A204.1 (cell line): ENCODE measurements around the gene MED10.
"Not testable (repeated sequence)": the region's sequence is repeated elsewhere in the genome, so short reads cannot be mapped to it uniquely, and the experiment has no call there.

Source experiments
- FAIRE-seq: peaks from 2 replicates; lab custom pipeline; 2012; peaks lifted over from hg19 to GRCh38; lab: Jason Lieb, UNC

Gene MED10

DNA sequence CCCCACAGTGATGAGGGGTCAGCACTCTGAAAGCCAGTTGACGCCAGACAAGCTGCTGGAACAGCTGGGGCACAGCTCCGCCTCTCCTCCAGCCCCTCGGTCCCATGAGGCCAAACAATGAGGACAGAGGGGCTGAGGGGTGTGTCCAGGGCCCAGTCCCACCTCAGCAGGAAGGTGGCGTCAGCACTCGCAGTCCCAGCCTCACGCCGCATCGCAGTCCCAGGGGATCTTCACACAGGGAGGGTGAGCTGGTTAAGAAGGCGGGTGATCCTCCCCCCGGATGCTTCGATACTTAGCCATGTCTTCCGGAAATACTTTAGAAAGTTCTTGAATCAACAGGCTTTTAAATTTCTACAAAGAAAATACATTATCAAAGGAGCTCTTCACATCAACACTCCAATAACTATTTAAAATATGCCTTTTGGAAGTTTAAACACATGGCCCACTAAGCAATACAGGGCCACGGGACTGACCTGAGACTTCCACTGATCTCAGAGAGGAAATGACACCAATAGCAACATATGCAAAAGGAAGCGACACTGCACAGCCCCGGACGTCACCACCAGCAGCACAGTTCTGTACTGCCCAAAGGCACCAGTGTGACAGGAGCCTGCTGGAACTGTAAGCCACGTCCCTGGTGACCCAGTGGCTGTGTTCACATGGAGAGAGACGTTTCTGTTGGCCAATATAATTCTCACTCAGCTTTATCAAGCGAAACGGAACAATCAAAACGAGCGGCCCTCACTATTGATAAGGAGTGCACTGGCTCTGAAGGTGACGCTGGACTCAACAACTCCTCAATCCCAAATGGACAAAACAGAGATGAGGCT lies 5.9 kb downstream of the MED10 start:
- FAIRE-seq: no peak

DNA sequence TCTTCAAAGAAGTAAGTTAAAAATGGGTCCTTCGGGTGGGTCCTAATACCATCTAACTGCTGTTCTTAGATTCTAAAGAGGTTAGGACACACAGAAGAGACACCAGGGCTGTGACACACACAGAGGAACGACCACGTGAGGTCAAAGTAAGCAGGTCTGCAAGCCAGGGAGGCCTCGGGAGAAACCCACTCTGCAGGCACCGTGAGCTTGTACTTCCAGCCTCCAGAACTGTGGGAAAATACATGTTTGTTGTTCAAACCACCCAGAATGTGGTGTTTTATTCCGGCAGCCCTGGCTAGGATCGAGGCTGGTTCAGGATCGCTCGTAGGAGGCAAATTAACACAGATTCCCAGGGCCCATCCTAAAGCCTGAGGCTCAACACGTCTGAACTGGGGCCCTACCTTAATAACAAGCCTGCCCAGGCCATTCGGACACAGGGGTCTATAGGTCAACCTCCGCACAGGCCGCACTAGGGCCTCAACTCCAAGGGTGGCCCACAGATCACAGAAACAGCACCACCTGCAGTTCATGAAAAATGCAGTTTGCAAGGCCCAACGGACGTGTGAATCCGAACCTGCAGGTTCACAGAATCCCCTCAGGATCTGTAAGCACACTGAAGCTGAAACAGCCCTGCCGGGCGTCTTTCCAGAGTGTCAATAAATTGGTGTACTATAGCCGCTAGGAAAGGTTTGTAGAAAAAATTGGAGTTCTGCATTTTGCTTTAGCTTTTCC lies 7.1 kb downstream of the MED10 start:
- FAIRE-seq: no peak

DNA sequence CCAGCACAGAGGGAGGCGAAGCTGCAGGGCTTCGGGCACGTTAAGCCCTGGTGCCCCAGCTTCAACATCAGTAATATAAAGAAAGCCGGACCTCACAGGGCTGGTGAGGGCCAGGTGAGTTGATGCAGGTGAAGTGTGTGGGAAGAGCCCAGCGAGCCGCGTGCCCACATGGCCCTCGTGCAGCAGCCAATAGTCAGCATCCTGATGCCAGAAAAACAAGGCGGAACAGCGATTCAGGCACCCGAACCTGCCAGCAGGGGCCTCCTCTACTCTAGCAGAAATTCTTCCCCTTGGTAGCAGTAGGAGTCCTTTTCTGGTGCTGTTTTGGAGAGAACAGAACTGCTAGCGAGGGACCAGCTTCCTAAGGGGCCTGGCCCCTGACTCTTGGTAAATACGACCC lies 7.8 kb downstream of the MED10 start:
- FAIRE-seq: no peak

DNA sequence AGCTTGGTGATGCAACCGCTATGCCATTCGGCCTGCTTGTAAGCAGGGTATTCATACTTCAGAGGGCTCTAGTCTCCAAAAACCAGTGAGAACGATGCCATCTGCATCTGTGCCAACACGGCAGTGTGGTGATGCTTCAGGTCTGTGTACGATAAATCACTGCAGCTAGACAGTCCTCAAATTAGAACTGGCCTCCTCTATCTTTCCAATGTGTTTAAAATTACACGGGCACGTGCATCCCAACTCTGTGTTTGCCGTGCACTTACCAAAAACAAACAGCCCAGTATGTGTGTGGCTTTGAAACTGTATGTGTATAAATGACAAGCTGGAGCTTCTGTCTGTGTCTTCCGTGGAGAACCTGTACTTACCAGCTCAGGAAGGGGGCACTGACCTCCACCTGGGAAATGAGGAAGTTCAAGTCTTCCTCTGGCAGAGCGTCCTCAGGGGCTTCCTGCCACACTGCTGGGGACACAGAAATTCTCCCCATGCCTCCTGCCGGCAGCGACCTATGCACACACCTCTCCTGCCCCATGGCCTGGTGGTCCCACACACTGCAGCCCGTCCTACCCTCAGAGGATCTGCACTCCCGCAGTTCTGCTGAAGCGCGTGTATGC lies 12.3 kb downstream of the MED10 start:
- FAIRE-seq: no peak

DNA sequence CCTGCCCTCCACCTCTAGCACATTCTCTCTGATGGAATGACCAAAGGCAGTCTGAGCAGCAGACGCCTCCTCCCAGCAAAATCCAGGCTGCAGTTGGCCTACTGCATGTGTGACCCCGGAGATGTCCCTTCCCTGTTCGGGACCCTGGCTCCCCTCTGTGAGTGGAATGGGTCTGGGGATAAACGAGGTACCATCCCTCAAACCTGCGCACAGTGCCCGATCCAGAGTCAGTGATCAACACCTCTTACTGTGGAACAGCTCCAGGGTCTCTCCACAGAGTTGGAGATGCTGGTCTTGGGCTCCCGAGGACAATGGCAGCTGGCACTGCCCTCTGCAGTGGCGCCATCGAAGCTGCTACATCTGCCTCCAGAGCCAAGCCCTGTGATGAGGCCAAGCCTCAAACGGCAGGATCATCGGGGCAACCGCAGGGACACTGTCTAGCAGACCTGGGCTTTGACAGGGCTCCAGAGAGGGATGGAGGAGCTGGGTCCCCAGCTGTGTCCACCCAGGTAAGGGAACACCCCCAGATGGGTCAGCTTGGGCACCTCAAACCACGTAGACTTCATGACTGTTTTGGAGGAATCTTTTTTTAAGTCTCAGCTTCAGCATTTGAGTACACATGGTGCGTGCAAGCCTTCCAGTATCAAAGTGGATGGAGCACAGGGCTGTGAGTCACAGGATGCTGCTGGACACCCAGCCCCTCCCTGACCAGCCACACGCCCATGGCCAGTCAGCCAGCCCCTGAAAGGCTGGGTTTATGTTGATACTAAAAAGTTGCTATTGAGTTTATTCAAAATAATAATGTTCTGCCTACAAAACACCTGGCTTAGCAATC lies 13.0 kb downstream of the MED10 start:
- no peak for FAIRE-seq

DNA sequence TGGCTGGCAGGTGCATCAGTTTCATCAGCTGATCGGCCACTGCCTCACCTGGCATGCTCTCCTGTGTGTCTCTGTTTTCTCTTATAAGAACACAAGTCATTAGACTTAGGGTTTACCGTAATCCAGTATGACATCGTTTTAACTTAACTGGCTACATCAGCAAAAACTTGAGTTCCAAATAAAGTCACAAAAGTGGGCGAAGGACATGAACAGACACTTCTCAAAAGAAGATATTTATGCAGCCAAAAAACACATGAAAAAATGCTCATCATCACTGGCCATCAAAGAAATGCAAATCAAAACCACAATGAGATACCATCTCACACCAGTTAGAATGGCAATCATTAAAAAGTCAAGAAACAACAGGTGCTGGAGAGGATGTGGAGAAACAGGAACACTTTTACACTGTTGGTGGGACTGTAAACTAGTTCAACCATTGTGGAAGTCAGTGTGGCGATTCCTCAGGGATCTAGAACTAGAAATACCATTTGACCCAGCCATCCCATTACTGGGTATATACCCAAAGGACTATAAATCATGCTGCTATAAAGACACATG lies 14.8 kb downstream of the MED10 start:
- FAIRE-seq: not testable (repeated sequence)

DNA sequence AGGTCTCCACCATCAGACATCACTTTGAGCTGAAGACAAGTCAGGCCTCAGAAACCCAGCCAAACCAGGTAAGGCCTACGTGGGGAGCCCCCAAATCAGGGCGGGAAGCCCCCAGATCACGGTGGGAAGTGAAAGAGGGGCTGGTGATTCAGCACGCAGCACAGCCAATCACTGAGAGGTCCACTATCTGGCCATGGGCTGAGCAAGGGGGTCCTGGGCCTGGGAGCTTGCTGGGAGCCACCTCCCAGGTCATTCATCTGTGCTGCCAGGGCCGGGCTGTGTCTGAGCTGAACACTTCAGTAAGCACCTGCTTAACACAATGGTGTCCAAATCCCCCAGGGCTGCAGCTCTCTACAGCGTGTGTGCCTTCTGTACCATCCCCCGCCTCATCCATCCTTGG lies 15.5 kb downstream of the MED10 start:
- FAIRE-seq: no peak

DNA sequence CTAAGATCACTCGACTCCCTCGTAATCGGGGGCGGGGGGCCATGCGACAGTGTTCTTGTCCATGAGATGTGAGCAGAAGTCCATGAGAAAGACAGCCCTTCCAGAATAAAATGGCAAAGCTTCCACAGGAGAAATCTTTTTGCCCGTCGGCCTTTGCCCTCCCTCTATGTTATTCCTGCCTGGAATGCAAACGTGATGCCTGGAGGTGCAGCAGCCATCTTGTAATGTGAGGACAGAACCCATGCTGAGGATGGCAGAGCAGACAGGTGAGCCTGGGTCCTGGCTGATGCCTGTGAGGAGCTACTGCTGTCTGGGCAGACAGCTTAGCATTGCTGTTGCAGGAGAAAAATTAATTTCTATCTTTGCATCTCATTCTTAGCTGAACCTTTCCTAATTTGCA lies 17.2 kb downstream of the MED10 start:
- FAIRE-seq: no peak

DNA sequence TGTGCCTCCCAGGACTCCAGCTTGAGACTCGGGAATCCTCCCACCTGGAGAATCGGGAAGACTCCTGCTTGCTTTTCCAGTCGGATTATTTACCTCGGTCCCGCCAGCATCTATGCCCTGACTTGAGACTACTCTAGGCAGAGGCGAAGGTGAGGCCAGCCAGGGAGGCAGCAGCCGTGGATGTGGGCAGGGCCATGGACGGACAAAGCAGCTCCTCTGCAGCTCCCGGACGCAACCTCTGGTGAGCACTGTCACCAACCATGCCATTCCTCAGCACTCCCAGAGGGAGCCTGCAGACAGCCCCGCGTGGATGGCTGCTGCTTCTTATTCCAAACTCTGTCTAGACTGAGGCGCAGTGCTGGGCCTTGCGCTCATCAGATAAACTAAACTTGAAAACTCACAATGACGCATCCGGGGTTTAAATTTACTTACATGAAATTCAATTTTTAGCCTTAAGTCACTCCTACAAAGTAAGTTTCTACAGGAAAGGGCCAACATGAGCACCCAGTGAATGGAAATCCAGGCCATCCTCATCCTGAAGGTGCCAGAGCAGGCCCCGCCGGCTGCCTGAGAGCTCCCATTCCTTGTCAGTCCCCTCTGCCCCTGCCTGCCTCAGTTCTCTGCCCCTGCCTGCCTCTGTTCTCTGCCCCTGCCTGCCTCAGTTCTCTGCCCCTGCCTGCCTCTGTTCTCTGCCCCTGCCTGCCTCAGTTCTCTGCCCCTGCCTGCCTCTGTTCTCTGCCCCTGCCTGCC lies 17.8 kb downstream of the MED10 start:
- FAIRE-seq: no peak

DNA sequence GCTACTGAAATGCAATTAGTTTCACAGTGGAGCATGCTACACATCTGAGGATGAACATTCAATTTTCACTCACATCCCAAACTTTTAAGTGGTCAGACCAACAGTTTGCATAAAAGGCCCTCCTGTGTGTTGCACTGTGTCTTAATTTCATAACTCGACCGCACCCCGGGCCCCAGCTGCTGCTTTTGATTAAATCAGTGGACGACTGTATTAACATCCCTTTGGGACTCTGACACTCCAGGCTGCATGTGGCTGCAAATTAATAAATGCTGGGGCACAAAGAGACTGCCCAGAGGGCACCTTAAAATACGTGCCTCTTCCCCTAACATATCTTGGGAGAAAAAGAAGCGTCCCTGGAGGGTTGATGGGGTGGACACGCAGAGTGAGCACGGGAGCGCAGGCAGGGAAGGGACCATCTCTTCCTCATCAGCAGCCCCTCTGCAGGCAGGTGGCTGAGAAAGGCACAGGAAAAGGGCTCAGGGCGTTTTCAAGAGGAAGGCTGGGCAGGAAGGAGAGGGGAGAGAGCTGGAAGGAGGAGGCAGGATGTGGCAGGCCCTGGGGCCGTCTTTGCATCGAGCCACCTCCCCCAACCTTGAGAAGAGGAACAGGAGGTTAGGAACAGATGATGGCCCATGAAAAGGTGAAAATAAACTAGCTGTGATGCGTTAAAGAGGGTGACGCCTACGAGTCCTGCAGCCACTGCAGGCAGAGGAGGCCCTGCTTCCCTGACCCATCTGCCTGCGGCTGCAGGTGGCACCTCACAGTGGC lies 18.6 kb downstream of the MED10 start:
- no peak for FAIRE-seq

DNA sequence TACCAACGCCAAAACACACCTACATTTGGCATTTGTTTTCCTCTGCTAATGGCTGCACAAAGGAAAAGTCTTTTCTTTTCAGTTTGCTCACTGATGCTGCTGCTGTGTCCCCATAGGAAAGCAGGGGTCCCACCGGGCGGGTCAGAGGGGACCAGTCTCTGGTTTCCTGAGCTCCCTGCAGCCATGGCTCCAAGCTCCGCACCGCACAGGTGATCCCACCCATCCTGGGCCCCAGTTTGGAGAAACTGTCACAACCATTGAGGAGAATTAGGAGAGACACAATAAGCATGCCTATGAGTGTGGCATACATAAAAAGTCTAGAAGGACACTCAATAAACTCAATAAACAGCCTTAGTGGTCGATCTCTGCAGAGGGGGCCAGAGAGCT lies 19.9 kb downstream of the MED10 start:
- FAIRE-seq: no peak

DNA sequence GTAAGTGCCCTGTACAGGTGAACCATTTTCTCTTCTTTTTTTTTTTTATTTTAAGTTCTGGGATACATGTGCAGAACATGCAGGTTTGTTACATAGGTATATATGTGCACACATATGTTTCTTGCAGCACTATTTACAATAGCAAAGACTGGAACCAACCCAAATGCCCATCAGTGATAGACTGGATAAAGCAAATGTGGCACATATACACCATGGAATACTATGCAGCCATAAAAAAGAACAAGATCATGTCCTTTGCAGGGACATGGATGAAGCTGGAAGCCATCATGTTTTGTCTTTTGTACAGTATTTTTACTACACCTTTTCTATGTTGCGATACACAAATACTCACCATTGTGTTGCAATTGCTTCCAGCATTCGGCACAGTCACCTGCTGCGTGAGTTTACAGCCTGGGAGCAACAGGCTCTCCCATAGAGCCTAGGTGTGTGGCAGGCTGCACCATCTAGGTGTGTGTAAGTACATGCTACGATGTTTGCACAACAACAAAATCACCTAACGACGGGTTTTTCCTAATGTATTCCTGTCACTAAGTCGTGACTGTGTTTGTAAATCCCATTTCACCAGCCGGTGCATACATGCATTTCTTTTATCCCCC lies 20.4 kb downstream of the MED10 start:
- not testable (repeated sequence) for FAIRE-seq

DNA sequence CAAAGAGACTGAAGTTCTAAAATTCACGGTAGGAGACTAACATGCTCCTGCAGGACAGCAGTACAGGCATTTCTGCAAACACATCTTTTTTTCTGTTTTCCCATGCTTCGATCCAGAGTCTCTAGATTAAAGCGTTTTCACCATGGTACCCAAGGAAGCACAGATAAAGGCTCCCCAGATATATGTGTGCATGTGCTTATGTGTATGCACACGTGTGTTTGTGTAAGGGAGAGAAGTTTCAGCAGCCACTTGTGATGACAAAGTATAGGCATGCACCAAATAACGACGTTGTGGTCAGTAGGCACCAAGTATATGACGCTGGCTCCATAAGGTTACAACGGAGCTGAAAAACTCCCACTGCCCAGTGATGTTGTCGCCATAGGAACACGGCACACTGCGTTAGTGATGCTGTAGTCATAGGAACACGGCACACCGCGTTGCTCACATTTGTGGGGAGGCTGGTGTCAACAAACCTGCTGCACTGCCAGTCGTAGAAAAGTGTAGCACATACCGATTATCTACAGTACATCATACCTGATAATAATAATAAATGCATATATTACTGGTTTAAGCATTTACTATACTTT lies 21.7 kb downstream of the MED10 start:
- no peak for FAIRE-seq

DNA sequence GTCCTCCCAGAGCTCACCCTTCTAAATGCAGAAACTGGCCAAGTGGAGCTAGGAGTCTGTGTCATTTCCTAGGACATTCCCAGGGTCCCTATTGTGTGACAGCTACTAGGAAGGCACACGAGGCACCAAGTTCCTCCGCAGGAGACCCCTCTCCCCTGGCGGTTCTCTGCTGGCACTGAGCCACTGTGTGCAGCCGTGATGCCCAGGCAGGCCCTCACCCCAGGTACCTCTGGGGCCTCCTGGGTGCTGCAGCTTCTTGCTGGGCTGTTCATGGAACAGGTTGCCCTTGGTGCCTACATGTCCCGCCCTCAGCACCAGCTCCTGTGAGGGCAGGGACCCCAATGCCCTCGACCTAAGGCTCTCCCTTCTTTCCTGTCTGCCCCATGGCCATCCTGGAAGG lies 23.1 kb downstream of the MED10 start:
- no peak for FAIRE-seq

DNA sequence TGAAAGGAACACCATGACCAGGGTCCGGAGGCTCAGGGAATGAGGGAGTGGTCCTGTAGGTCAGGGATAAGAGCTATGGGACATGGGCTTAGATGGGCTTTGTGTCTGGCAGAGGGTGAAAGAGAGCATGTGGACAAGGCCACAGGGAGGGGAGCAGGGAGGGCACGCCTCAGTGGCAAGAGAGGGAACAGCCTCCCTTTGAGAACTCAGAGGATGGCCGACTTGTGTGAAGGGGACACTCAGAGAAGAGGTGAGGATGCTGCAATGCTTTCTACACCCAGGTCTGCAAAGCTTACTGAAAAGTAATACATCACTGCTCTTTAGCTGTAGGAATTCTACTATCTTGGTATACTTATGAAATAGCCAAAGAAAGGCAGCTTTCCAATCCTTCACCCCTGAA lies 23.5 kb downstream of the MED10 start:
- no peak for FAIRE-seq

DNA sequence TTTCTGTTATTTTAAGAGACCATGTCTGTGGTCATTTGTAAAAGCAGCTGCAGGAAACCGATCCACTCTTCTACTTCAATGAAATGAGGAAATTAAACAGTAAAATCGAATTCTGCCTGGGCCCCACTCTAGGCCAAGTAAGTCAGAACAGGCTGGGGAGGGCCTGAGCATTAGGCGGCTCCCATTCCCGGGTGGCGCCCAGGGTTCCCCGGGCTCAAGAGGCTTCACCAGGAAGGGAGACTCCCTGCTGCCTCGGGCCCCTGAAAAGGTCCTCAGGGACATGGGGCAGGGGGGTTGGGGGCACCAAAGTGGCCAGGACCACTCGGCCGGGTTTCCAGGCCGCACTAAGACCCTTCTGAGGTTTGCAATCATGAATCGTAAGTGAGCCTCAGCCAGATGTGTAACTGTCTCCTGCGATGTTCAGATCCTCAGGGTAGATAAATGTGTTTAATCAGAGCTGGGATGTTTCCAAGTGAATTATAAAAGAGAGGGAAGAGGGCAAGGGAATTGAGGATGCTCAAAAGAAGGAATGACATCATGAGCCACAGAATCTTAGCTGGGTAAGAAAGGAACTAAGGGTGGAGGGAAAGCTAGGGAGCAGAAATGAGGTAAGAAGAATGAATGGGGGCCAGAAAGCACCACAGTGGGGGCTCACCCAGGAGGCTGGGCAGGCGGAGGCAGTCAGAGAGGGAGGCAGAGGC lies 24.6 kb downstream of the MED10 start:
- no peak for FAIRE-seq

DNA sequence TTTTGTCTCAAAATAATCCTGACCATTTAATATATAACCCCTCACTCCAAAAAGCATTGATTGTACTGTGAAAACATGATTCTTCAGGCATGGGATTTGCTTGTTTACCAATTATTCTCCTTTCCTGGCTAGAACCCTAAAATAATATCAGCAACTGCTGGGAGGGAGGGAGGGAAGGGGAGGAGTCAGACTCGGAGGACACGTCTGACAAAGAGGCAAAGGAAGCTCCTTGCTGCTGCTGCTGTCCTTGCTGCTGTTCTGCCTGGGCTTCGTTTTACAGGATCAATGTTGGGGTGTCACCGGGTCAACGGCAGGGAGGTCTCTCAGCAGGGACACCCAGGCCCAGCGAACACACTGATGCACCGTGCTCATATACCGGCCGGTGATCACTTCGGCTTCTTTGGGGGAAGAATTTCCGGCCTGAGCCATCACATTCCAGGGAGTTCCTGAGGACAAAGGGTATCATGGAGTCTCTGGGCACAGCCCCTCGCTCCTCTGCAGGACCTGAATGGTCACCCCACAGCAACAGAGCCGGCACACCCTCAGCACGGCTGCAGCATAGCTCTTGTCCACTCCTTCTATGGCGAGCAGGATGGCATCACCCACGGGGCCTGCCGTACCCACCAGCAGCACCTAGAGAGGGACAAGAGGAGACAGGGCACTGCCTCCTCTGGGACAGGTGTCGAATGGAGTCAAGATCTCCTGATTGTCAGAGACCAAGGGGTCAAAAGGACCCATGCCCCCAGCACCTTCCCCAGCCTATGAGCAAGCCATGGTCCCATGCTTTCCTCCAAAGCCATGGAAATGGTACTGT lies 27.9 kb downstream of the MED10 start:
- FAIRE-seq: no peak

DNA sequence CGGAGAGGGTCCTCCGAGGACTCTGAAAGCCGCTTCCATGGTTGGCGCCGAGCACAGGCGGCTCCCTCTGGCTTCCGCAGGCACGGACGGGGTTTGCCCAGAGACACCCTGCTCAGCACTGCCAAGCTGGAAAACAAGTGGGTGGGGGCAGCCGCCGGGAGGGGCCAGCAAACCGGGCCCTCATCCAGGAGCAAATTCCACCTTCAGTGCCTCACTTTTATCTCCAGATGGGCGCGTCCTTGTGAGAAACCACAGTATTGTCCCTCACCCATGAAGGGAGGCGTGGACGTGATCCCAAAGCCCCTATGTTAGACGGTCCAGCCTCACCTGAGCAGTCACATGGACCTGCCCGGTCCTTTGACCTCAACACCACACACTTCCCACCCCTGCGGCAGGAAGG lies 29.0 kb downstream of the MED10 start:
- no peak for FAIRE-seq
